Measurements from ENCODE around the gene SLC47A1.

GRCh38 chr17:19579867-19580565 lies 46.4 kb downstream of the SLC47A1 start:
- no peak for TF ChIP-seq CTCF (IDR thresholded peaks at IDR 0.05; ENCODE audit: insufficient read depth, low read length)
- TF ChIP-seq POLR2AphosphoS5 (IDR thresholded peaks at IDR 0.05; ENCODE audit: low read depth) = no peak
- TF ChIP-seq, protein P1, sequence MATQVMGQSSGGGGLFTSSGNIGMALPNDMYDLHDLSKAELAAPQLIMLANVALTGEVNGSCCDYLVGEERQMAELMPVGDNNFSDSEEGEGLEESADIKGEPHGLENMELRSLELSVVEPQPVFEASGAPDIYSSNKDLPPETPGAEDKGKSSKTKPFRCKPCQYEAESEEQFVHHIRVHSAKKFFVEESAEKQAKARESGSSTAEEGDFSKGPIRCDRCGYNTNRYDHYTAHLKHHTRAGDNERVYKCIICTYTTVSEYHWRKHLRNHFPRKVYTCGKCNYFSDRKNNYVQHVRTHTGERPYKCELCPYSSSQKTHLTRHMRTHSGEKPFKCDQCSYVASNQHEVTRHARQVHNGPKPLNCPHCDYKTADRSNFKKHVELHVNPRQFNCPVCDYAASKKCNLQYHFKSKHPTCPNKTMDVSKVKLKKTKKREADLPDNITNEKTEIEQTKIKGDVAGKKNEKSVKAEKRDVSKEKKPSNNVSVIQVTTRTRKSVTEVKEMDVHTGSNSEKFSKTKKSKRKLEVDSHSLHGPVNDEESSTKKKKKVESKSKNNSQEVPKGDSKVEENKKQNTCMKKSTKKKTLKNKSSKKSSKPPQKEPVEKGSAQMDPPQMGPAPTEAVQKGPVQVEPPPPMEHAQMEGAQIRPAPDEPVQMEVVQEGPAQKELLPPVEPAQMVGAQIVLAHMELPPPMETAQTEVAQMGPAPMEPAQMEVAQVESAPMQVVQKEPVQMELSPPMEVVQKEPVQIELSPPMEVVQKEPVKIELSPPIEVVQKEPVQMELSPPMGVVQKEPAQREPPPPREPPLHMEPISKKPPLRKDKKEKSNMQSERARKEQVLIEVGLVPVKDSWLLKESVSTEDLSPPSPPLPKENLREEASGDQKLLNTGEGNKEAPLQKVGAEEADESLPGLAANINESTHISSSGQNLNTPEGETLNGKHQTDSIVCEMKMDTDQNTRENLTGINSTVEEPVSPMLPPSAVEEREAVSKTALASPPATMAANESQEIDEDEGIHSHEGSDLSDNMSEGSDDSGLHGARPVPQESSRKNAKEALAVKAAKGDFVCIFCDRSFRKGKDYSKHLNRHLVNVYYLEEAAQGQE (IDR thresholded peaks at IDR 0.05; ENCODE audit: insufficient replicate concordance, low read depth) = no peak
- no peak for TF ChIP-seq GABPA (IDR thresholded peaks at IDR 0.05; ENCODE audit: low read depth)
- TF ChIP-seq SPI1 (IDR thresholded peaks at IDR 0.05; ENCODE audit: borderline replicate concordance, low read depth) = no peak
